ENCODE data around the gene SLC12A7. TPM values are rescaled to one million over a fixed set of nuclear protein-coding genes. Genes with fewer than 3 reads are reported as not detected.
"Not testable (repeated sequence)": the region's sequence is repeated elsewhere in the genome, so short reads cannot be mapped to it uniquely, and the experiment has no call there.

The SLC12A7 gene
- total and polyA plus RNA-seq, 2 of the 13 experiments (the other 11 are each of a cell fraction or from before 2014, with no cell fraction given): 14.0 to 18.5 TPM

DNA sequence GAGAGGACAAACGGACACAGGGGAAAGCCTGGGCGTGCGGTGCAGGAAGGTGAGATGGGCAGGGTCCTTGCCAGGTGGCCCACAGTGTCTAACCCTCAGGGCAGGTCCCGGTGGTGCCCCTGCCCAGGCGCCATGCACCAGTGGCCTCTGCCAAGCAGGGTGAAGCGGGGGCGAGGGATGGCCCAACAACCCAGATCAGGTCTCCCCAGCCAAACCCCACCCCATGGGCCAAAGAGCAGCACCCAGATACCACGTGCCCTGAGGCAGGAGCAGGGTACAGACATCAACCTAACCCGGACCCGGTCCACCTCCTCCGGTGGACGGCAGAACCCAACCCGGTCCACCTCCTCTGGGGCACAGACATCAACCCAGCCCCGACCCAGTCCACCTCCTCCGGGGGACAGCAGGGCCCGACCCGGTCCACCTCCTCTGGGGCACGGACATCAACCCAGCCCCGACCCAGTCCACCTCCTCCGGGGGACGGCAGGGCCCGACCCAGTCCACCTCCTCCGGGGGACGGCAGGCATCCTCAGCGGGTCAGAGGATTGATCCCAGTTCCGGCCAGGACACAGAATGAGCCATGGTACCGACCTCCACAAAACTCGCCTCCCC is 12.8 kb downstream of the SLC12A7 start:
- peaks cover 26% of the 10 kb centered on the region for H3K4me1 ChIP-seq (ENCODE audit: insufficient read depth, low read length)
- CTCF ChIA-PET (ENCODE audit: low intra/inter-chr PET ratio, low total read pairs): no interaction called here
- H3K9ac ChIP-seq (ENCODE audit: insufficient read depth, low read depth, low read length): no peak overlapping the region
- H3K79me2 ChIP-seq (ENCODE audit: insufficient read depth, low read length): peaks cover 52% of the 10 kb centered on the region
- BruUV-seq (replicated peaks): no TSS peak
- no peak overlapping the region for H3K4me2 ChIP-seq (ENCODE audit: low read depth, low read length)
- H3K9me3 ChIP-seq (ENCODE audit: low read length): no peaks in the 10 kb centered on the region
- WGBS (ENCODE audit: low lambda C conversion rate): 88% methylated on average over 21 of the region's 28 CpGs
- no peaks in the 10 kb centered on the region for H3K27me3 ChIP-seq (ENCODE audit: control insufficient read depth in 1 of 2, insufficient read depth in 2 of 2, low read length in 2 of 2)
- H4K20me1 ChIP-seq (ENCODE audit: insufficient read depth, low read length): peaks cover 35% of the 10 kb centered on the region; the same call in 1 of the 2 replicates
- intact Hi-C loops (cut with micrococcal nuclease; ENCODE audit: unreplicated experiment) (no loop called here), in situ Hi-C loops (cut with HindIII; ENCODE audit: extremely low pct_ligation_motif_present, low pct_unique_long_range_greater_than_20kb) (no loop called here)
- H3K36me3 ChIP-seq (replicated peaks in 1 of 2; ENCODE audit: control insufficient read depth in 1 of 2, insufficient read depth in 2 of 2, low read length in 2 of 2): peaks cover 10 to 31% of the 10 kb centered on the region in 2 experiments; a peak in 4 of 5 replicates
- POLR2A ChIA-PET: no interaction called here
- DNase-seq (ENCODE audit: low spot score) (no peak), FAIRE-seq (no peak), ATAC-seq (no peak)
- H3K27ac ChIP-seq (ENCODE audit: extremely low read length, insufficient read depth, low read length): no peak overlapping the region
- no peak overlapping the region for H3K4me3 ChIP-seq (replicated peaks in 1 of 3; ENCODE audit: insufficient read depth in 1 of 3, low read depth in 2 of 3, low read length in 3 of 3)
- TF ChIP-seq AGO2 (optimal IDR thresholded peaks at IDR 0.05; ENCODE audit: low read depth, low read length) (peak; percentile 58), ELF4 (CRISPR knock-in tag; IDR thresholded peaks at IDR 0.05; ENCODE audit: borderline replicate concordance) (no peak)
- no peak overlapping the region for H2AFZ ChIP-seq (ENCODE audit: low read length)

DNA sequence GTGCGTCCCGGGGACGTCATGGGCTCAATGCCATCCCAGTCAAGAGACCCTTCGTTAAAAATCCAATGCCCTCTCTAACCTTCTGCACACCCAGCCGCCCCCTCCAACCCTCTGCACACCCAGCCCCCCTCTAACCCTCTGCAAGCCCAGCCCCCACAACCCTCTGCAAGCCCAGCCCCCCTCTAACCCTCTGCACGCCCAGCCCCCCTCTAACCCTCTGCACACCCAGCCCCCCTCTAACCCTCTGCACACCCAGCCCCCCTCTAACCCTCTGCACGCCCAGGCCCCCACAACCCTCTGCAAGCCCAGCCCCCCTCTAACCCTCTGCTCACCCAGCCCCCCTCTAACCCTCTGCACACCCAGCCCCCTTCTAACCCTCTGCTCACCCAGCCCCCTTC is 13.9 kb downstream of the SLC12A7 start:
- intact Hi-C loops (cut with micrococcal nuclease; ENCODE audit: unreplicated experiment); H2AFZ ChIP-seq (ENCODE audit: low read length); H3K27me3 ChIP-seq (ENCODE audit: control insufficient read depth in 1 of 2, insufficient read depth in 2 of 2, low read length in 2 of 2); H3K9me3 ChIP-seq (ENCODE audit: low read length); DNase-seq (ENCODE audit: low spot score); H3K4me3 ChIP-seq (replicated peaks in 1 of 3; ENCODE audit: insufficient read depth in 1 of 3, low read depth in 2 of 3, low read length in 3 of 3); CTCF ChIA-PET (ENCODE audit: low intra/inter-chr PET ratio, low total read pairs); FAIRE-seq; POLR2A ChIA-PET; H3K27ac ChIP-seq (ENCODE audit: extremely low read length, insufficient read depth, low read length); in situ Hi-C loops (cut with HindIII; ENCODE audit: extremely low pct_ligation_motif_present, low pct_unique_long_range_greater_than_20kb); H3K4me2 ChIP-seq (ENCODE audit: low read depth, low read length); H3K9ac ChIP-seq (ENCODE audit: insufficient read depth, low read depth, low read length); BruUV-seq (replicated peaks); ATAC-seq: not testable (repeated sequence)
- H4K20me1 ChIP-seq (ENCODE audit: insufficient read depth, low read length): peaks cover 29% of the 10 kb centered on the region; the same call in 1 of the 2 replicates
- peaks cover 11 to 42% of the 10 kb centered on the region in 2 experiments; a peak in 4 of 5 replicates for H3K36me3 ChIP-seq (replicated peaks in 1 of 2; ENCODE audit: control insufficient read depth in 1 of 2, insufficient read depth in 2 of 2, low read length in 2 of 2)
- H3K4me1 ChIP-seq (ENCODE audit: insufficient read depth, low read length): peaks cover 15% of the 10 kb centered on the region
- WGBS (ENCODE audit: low lambda C conversion rate): 85% methylated on average over 7 of the region's 7 CpGs
- H3K79me2 ChIP-seq (ENCODE audit: insufficient read depth, low read length): peaks cover 41% of the 10 kb centered on the region
